ENCODE data around the gene ENPP3.

Gene ENPP3

GRCh38 chr6:131765081-131765803 lies 128.1 kb downstream of the ENPP3 start:
- DNase-seq (no peak), ATAC-seq (no peak)

- DNase-seq (no peak), ATAC-seq (no peak)
Observed at GRCh38 chr6:131765804-131766135, 128.7 kb downstream of the ENPP3 start.

- DNase-seq (no peak), ATAC-seq (no peak)
Observed at GRCh38 chr6:131766631-131767030, 129.5 kb downstream of the ENPP3 start.

GRCh38 chr6:131768964-131769363 lies 131.9 kb downstream of the ENPP3 start:
- no peak for ATAC-seq
- DNase-seq, result no peak

GRCh38 chr6:131769385-131770141 lies 132.5 kb downstream of the ENPP3 start:
- no peak for DNase-seq
- ATAC-seq, result no peak

GRCh38 chr6:131770776-131771175 lies 133.7 kb downstream of the ENPP3 start:
- no peak for DNase-seq
- no peak for ATAC-seq

- DNase-seq (no peak), ATAC-seq (no peak)
Observed at GRCh38 chr6:131773284-131773950, 136.3 kb downstream of the ENPP3 start.

- DNase-seq (no peak), ATAC-seq (no peak)
Observed at GRCh38 chr6:131775886-131776285, 138.8 kb downstream of the ENPP3 start.

GRCh38 chr6:131776985-131777384 lies 139.9 kb downstream of the ENPP3 start:
- ATAC-seq (no peak), DNase-seq (no peak)

- ATAC-seq (no peak), DNase-seq (no peak)
Observed at GRCh38 chr6:131778169-131778568, 141.1 kb downstream of the ENPP3 start.

- DNase-seq, result no peak
- no peak for ATAC-seq
Observed at GRCh38 chr6:131779304-131779703, 142.2 kb downstream of the ENPP3 start.

GRCh38 chr6:131780600-131780999 lies 143.5 kb downstream of the ENPP3 start:
- ATAC-seq, result no peak
- no peak for DNase-seq

GRCh38 chr6:131781687-131782086 lies 144.6 kb downstream of the ENPP3 start:
- DNase-seq, result no peak
- no peak for ATAC-seq

GRCh38 chr6:131782764-131783163 lies 145.7 kb downstream of the ENPP3 start:
- ATAC-seq (no peak), DNase-seq (no peak)

- ATAC-seq, result no peak
- no peak for DNase-seq
Observed at GRCh38 chr6:131784561-131784960, 147.5 kb downstream of the ENPP3 start.

- ATAC-seq (no peak), DNase-seq (no peak)
Observed at GRCh38 chr6:131787079-131787478, 150.0 kb downstream of the ENPP3 start.

GRCh38 chr6:131787766-131788712 lies 150.9 kb downstream of the ENPP3 start:
- DNase-seq (no peak), ATAC-seq (no peak)

- ATAC-seq (peak; percentile 68), DNase-seq (no peak)
Observed at GRCh38 chr6:131789219-131789618, 152.1 kb downstream of the ENPP3 start.

GRCh38 chr6:131791476-131791875 lies 154.4 kb downstream of the ENPP3 start:
- ATAC-seq (no peak), DNase-seq (no peak)

GRCh38 chr6:131792091-131792496 lies 155.0 kb downstream of the ENPP3 start:
- peak; percentile 33 for DNase-seq
- peak; percentile 71 for ATAC-seq

GRCh38 chr6:131795366-131795765 lies 158.3 kb downstream of the ENPP3 start:
- ATAC-seq, result no peak
- no peak for DNase-seq

Data from stimulated activated naive CD8-positive, alpha-beta T cell treated with anti-CD3 and anti-CD28 coated beads, Interleukin-15, Interleukin-2, amounts not matched to agents 100 U/mL and 50 U/mL, for 24 hours (primary cell).